Naive thymus-derived CD4-positive, alpha-beta T cell (primary cell): ENCODE data around the gene NKAIN2. TPM values are rescaled to one million over a fixed set of nuclear protein-coding genes. Genes with fewer than 3 reads are reported as not detected.
"Not testable (repeated sequence)": the region's sequence is repeated elsewhere in the genome, so short reads cannot be mapped to it uniquely, and the experiment has no call there.

Source experiments
- ATAC-seq: fragments of 150-1000 bp; cut with Tn5 transposase; 2 replicates; pipeline ENCODE4 v1.10.0; 2021; ENCODE audit warnings: mild to moderate bottlenecking, moderate library complexity
- CTCF ChIA-PET: fragments of 350-600 bp; sonication (Branson Sonifier 250); formaldehyde crosslinking; loops from one replicate; lab custom pipeline; 2021; ENCODE audit warnings: antibody characterized with exemption; lab: Charles Lee
- POLR2A ChIA-PET: fragments of 350-600 bp; sonication (Branson Sonifier 250); formaldehyde crosslinking; loops from one replicate; lab custom pipeline; 2021; ENCODE audit warnings: antibody characterized with exemption, inconsistent platforms; lab: Charles Lee
- DNase-seq, 9 donors: peaks; one replicate each; pipeline versions ENCODE4 v3.0.0 to v3.0.0-alpha.2; 2020 to 2022; ENCODE audit warnings: mixed read lengths in 1 of 9
- H3K27ac ChIP-seq: one replicate; pipeline ENCODE4 v1.7.0; 2013; ENCODE audit warnings: mild to moderate bottlenecking, low read depth, low read length, moderate library complexity
- H3K27me3 ChIP-seq, 2 donors: one replicate each; pipeline ENCODE4 v1.7.0; 2013; ENCODE audit warnings: low read length in 2 of 2, mild to moderate bottlenecking in 2 of 2, moderate library complexity in 2 of 2; ENCODE audit not compliant: control insufficient read depth in 2 of 2, insufficient read depth in 2 of 2
- H3K36me3 ChIP-seq, 3 experiments: 1 replicate in 2 of 3; 2 replicates in 1 of 3; pipeline ENCODE4 v1.7.0; 2013; ENCODE audit warnings: low read length in 3 of 3, mild to moderate bottlenecking in 3 of 3, moderate library complexity in 1 of 3; ENCODE audit not compliant: insufficient read depth in 3 of 3, control insufficient read depth in 2 of 3
- H3K4me1 ChIP-seq, 2 donors: one replicate each; pipeline ENCODE4 v1.7.0; 2013; ENCODE audit warnings: low read length in 2 of 2, mild to moderate bottlenecking in 2 of 2, moderate library complexity in 1 of 2; ENCODE audit not compliant: control insufficient read depth in 2 of 2, insufficient read depth in 2 of 2
- H3K4me3 ChIP-seq: 2 replicates; pipeline ENCODE4 v1.7.0; 2013; ENCODE audit warnings: mild to moderate bottlenecking, low read length
- H3K9me3 ChIP-seq, 3 experiments: 1 replicate in 2 of 3; 2 replicates in 1 of 3; pipeline ENCODE4 v1.7.0; 2013; ENCODE audit warnings: low read length in 3 of 3; ENCODE audit not compliant: control insufficient read depth in 2 of 3
- H3K27ac Mint-ChIP-seq, 9 donors: one replicate each; pipeline ENCODE4 v1.8.0; 2020 to 2022; ENCODE audit warnings: mixed read lengths in 9 of 9, mild to moderate bottlenecking in 8 of 9, moderate library complexity in 5 of 9, inconsistent platforms in 2 of 9
- H3K27me3 Mint-ChIP-seq, 5 donors: one replicate each; pipeline ENCODE4 v1.8.0; 2021 to 2022; ENCODE audit warnings: mixed read lengths in 5 of 5, mild to moderate bottlenecking in 1 of 5
- H3K36me3 Mint-ChIP-seq, 5 donors: one replicate each; pipeline ENCODE4 v1.8.0; 2020 to 2022; ENCODE audit warnings: mixed read lengths in 5 of 5, mild to moderate bottlenecking in 3 of 5, inconsistent platforms in 1 of 5
- H3K4me1 Mint-ChIP-seq, 7 donors: one replicate each; pipeline ENCODE4 v1.8.0; 2020 to 2022; ENCODE audit warnings: mixed read lengths in 7 of 7, mild to moderate bottlenecking in 3 of 7, inconsistent platforms in 1 of 7
- H3K4me3 Mint-ChIP-seq, 10 donors: one replicate each; pipeline ENCODE4 v1.8.0; 2020 to 2022; ENCODE audit warnings: mild to moderate bottlenecking in 10 of 10, mixed read lengths in 10 of 10, moderate library complexity in 6 of 10, inconsistent platforms in 2 of 10
- H3K9me3 Mint-ChIP-seq, 11 donors: one replicate each; pipeline ENCODE4 v1.8.0; 2020 to 2022; ENCODE audit warnings: mixed read lengths in 11 of 11, mild to moderate bottlenecking in 4 of 11, inconsistent platforms in 1 of 11, moderate library complexity in 1 of 11
- intact Hi-C, 2 donors: fragments of 100-400 bp; cut with micrococcal nuclease; formaldehyde crosslinking; loops; one replicate each; pipeline ENCODE4 v1.15.1; 2023
- polyA plus RNA-seq, 2 donors: library from polyadenylated mRNA; unstranded; fragments of 300-500 nt; fragmentation: Illumina TruSeq; gene quantifications; one replicate each; pipeline ENCODE4 v1.2.3, GENCODE V29; 2021
- total RNA-seq, 6 experiments: library from RNA in 5 of 6; stranded (reverse) in 5 of 6; gene quantifications; 1 replicate in 5 of 6; 2 replicates in 1 of 6; pipeline ENCODE4 v1.2.3 and lab custom pipeline; 2021 to 2026

The NKAIN2 gene
- total and polyA plus RNA-seq, 7 experiments from 2014 or later = 0.21 to 2.9 TPM; not detected in 5

GRCh38 chr6:124007266-124007665, 203.6 kb downstream of the NKAIN2 start:
- POLR2A ChIA-PET = no interaction called here
- intact Hi-C loops = no loop called here
- H3K36me3 Mint-ChIP-seq = no peaks in the 10 kb centered on the region

GRCh38 chr6:124008000-124008987, 204.6 kb downstream of the NKAIN2 start:
- peaks cover 0 to 12% (median 0%) of the 10 kb centered on the region in 11 donors for H3K9me3 Mint-ChIP-seq
- no peaks in the 10 kb centered on the region for H3K4me1 ChIP-seq
- H3K27me3 Mint-ChIP-seq = no peaks in the 10 kb centered on the region
- POLR2A ChIA-PET = no interaction called here
- H3K27ac ChIP-seq = no peak overlapping the region
- DNase-seq = no peak
- no peak overlapping the region for H3K4me3 Mint-ChIP-seq
- intact Hi-C loops = no loop called here
- CTCF ChIA-PET = no interaction called here
- H3K4me1 Mint-ChIP-seq = no peaks in the 10 kb centered on the region
- no peaks in the 10 kb centered on the region for H3K36me3 ChIP-seq
- no peak for ATAC-seq
- no peaks in the 10 kb centered on the region for H3K27me3 ChIP-seq
- no peaks in the 10 kb centered on the region for H3K9me3 ChIP-seq
- H3K36me3 Mint-ChIP-seq = no peaks in the 10 kb centered on the region
- H3K27ac Mint-ChIP-seq = no peak overlapping the region
- H3K4me3 ChIP-seq = no peak overlapping the region

More at GRCh38 chr6:124007266-124007665, 203.6 kb downstream of the NKAIN2 start:
- H3K27me3 Mint-ChIP-seq = no peaks in the 10 kb centered on the region
- H3K4me1 Mint-ChIP-seq = no peaks in the 10 kb centered on the region
- H3K27me3 ChIP-seq = no peaks in the 10 kb centered on the region
- DNase-seq (no peak), ATAC-seq (no peak)
- no peaks in the 10 kb centered on the region for H3K36me3 ChIP-seq
- no peak overlapping the region for H3K4me3 ChIP-seq
- no peak overlapping the region for H3K27ac Mint-ChIP-seq
- H3K9me3 Mint-ChIP-seq = peaks cover 0 to 12% (median 0%) of the 10 kb centered on the region in 11 donors
- no peak overlapping the region for H3K4me3 Mint-ChIP-seq
- H3K4me1 ChIP-seq = no peaks in the 10 kb centered on the region
- H3K9me3 ChIP-seq = no peaks in the 10 kb centered on the region
- CTCF ChIA-PET = no interaction called here
- H3K27ac ChIP-seq = no peak overlapping the region

GRCh38 chr6:124008988-124009765, 205.5 kb downstream of the NKAIN2 start:
- intact Hi-C loops = no loop called here
- peaks cover 0 to 12% (median 0%) of the 10 kb centered on the region in 11 donors for H3K9me3 Mint-ChIP-seq
- ATAC-seq (no peak), DNase-seq (no peak)
- no peaks in the 10 kb centered on the region for H3K4me1 ChIP-seq
- H3K36me3 ChIP-seq = no peaks in the 10 kb centered on the region
- H3K36me3 Mint-ChIP-seq = no peaks in the 10 kb centered on the region
- ChIA-PET POLR2A (no interaction called here), CTCF (no interaction called here)
- no peaks in the 10 kb centered on the region for H3K27me3 ChIP-seq
- H3K27ac Mint-ChIP-seq = no peak overlapping the region
- no peak overlapping the region for H3K4me3 Mint-ChIP-seq
- no peaks in the 10 kb centered on the region for H3K4me1 Mint-ChIP-seq
- no peaks in the 10 kb centered on the region for H3K27me3 Mint-ChIP-seq
- no peaks in the 10 kb centered on the region for H3K9me3 ChIP-seq
- no peak overlapping the region for H3K27ac ChIP-seq
- no peak overlapping the region for H3K4me3 ChIP-seq

DNA sequence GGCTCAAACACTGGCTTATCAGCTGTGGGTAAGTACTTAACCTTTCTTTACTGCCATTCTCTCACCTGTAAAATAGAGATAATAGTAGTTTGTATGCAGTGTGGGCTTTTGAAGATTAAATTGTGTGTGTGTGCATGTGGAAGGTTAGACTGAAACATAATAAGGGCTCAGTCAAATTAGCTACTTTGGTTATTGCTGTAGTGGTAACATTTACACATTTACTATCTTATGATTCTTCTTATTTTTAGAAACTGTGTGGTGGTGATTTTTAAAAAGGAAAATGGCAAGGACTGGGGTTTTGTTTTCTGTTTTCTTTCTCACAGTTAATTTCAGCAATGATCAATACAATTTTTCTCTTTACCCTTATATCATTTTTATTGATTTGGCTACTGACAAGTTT, 206.9 kb downstream of the NKAIN2 start:
- Mint-ChIP-seq H3K4me1 (no peaks in the 10 kb centered on the region), H3K9me3 (peaks cover 0 to 12% (median 0%) of the 10 kb centered on the region in 11 donors), H3K27me3 (no peaks in the 10 kb centered on the region), H3K27ac (no peak overlapping the region), H3K36me3 (no peaks in the 10 kb centered on the region), H3K4me3 (no peak overlapping the region)
- POLR2A ChIA-PET = no interaction called here
- CTCF ChIA-PET = interaction anchor here (0.7 kb wide), 1 partner anchor 13 kb away, joined by 3 read pairs; no protein-coding TSS in a partner anchor
- no peaks in the 10 kb centered on the region for H3K4me1 ChIP-seq
- no peak for ATAC-seq
- no peak for DNase-seq
- no peaks in the 10 kb centered on the region for H3K27me3 ChIP-seq
- no peak overlapping the region for H3K27ac ChIP-seq
- H3K9me3 ChIP-seq = no peaks in the 10 kb centered on the region
- no peak overlapping the region for H3K4me3 ChIP-seq
- intact Hi-C loops = no loop called here
- H3K36me3 ChIP-seq = no peaks in the 10 kb centered on the region

DNA sequence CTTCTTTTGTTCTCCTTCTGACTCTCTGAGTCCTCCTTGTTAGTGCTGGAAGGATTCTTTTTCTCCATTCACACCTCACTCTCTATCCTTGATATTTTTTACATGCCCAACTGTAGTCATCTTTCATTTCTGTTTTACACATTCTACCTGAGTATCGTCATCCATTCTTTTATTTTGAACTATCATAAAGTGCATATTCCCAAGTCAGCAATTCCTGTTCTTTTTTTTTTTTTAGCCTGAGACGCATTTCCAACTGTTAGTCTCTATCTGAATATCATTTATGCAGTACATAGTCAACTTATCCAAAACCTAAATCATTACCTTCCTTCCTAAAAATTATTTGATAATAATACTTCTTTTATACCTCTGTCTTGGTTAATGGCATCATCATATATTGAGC, 207.5 kb downstream of the NKAIN2 start:
- ChIA-PET CTCF (no interaction called here), POLR2A (no interaction called here)
- Mint-ChIP-seq H3K27ac (no peak overlapping the region), H3K9me3 (peaks cover 0 to 12% (median 0%) of the 10 kb centered on the region in 11 donors), H3K4me3 (no peak overlapping the region), H3K27me3 (no peaks in the 10 kb centered on the region), H3K36me3 (no peaks in the 10 kb centered on the region), H3K4me1 (no peaks in the 10 kb centered on the region)
- Histone ChIP-seq H3K4me1 (no peaks in the 10 kb centered on the region), H3K27ac (no peak overlapping the region), H3K27me3 (no peaks in the 10 kb centered on the region), H3K9me3 (no peaks in the 10 kb centered on the region), H3K4me3 (no peak overlapping the region), H3K36me3 (no peaks in the 10 kb centered on the region)
- DNase-seq = no peak
- no peak for ATAC-seq
- intact Hi-C loops = no loop called here

GRCh38 chr6:124022051-124022450, 218.4 kb downstream of the NKAIN2 start:
- H3K4me3 ChIP-seq, H3K27me3 Mint-ChIP-seq, H3K27ac Mint-ChIP-seq, H3K4me1 Mint-ChIP-seq, ATAC-seq, POLR2A ChIA-PET, H3K27me3 ChIP-seq, H3K27ac ChIP-seq, CTCF ChIA-PET, H3K36me3 ChIP-seq, H3K4me3 Mint-ChIP-seq, H3K4me1 ChIP-seq, H3K9me3 ChIP-seq, DNase-seq, H3K36me3 Mint-ChIP-seq, intact Hi-C loops: not testable (repeated sequence)
- H3K9me3 Mint-ChIP-seq = peaks cover 0 to 11% (median 0%) of the 10 kb centered on the region in 11 donors
